HepG2 (cell line): ENCODE data around the gene NAV2. TPM values are rescaled to one million over a fixed set of nuclear protein-coding genes. Genes with fewer than 3 reads are reported as not detected.

Source experiments
- GPBP1L1 ChIP-seq: sonication (generic); formaldehyde crosslinking; IDR thresholded peaks from 2 replicates; pipeline ENCODE4 v1.5.0; 2020; ENCODE audit warnings: mild to moderate bottlenecking, missing genetic modification reagents
- NCOA1 ChIP-seq: sonication (generic); formaldehyde crosslinking; IDR thresholded peaks from 2 replicates; pipeline ENCODE4 v1.9.0; 2021; ENCODE audit warnings: missing genetic modification reagents
- NFAT5 ChIP-seq: sonication (generic); formaldehyde crosslinking; IDR thresholded peaks from 2 replicates; pipeline ENCODE4 v1.4.0; 2020; ENCODE audit warnings: missing genetic modification reagents
- NR1H2 ChIP-seq: sonication (generic); formaldehyde crosslinking; IDR thresholded peaks from 2 replicates; pipeline ENCODE4 v1.8.1; 2022; ENCODE audit warnings: low read depth, missing genetic modification reagents, borderline replicate concordance
- PRPF4 ChIP-seq: fragments of 200-400 bp; formaldehyde crosslinking; IDR thresholded peaks from 2 replicates; pipeline ENCODE4 v1.6.1; 2016; ENCODE audit warnings: low read length, low read depth; ENCODE audit not compliant: poor library complexity, severe bottlenecking
- RBFOX2 ChIP-seq: fragments of 200-400 bp; formaldehyde crosslinking; IDR thresholded peaks from 2 replicates; pipeline ENCODE4 v1.6.1; 2017; ENCODE audit warnings: low read depth, mild to moderate bottlenecking, low read length
- SETDB1 ChIP-seq: sonication (generic); formaldehyde crosslinking; IDR thresholded peaks from 2 replicates; pipeline ENCODE4 v1.5.1; 2020; ENCODE audit warnings: missing genetic modification reagents, mild to moderate bottlenecking, borderline replicate concordance
- ZBTB40 ChIP-seq, 2 experiments: fragments of 450-650 bp in 1 of 2; sonication (generic) in 1 of 2; formaldehyde crosslinking in 1 of 2; IDR thresholded peaks; 2 replicates each; pipeline versions ENCODE4 v1.6.1 to v1.8.0; 2016 to 2022; ENCODE audit warnings: antibody characterized with exemption in 1 of 2, mild to moderate bottlenecking in 1 of 2, missing genetic modification reagents in 1 of 2
- ZNF256 ChIP-seq: sonication (generic); formaldehyde crosslinking; conservative IDR thresholded peaks from 2 replicates; pipeline ENCODE4 v1.4.0; 2020; ENCODE audit warnings: missing genetic modification reagents
- ZNF552 ChIP-seq: sonication (generic); formaldehyde crosslinking; IDR thresholded peaks from 2 replicates; pipeline ENCODE4 v1.9.0; 2022; ENCODE audit warnings: missing genetic modification reagents, mild to moderate bottlenecking, borderline replicate concordance
- ZNF614 ChIP-seq: IDR thresholded peaks from 2 replicates; pipeline ENCODE4 v1.6.1; 2018; ENCODE audit warnings: missing biosample characterization, missing genetic modification reagents, inconsistent platforms, borderline replicate concordance
- ZNF737 ChIP-seq: sonication (generic); formaldehyde crosslinking; IDR thresholded peaks from 2 replicates; pipeline ENCODE4 v1.5.0; 2020; ENCODE audit warnings: missing genetic modification reagents, mild to moderate bottlenecking, borderline replicate concordance
- polyA plus RNA-seq, 8 experiments: library from polyadenylated mRNA; depleted of rRNA in 3 of 8; stranded (reverse) in 7 of 8; unstranded in 1 of 8; fragments of >200 nt; fragmentation: Illumina TruSeq in 4 of 8; extraction: Trizol in 4 of 8; gene quantifications; 2 replicates each; pipeline versions ENCODE4 v1.2.1 to v1.2.3, GENCODE V29; 2011 to 2016; ENCODE audit warnings: low read depth in 4 of 8, missing spikeins in 1 of 8, mixed read lengths in 1 of 8; ENCODE audit not compliant: insufficient read depth in 1 of 8
- total RNA-seq, 5 experiments: library from RNA; depleted of rRNA; stranded (reverse); fragments of >200 nt; fragmentation: Illumina TruSeq; extraction: Trizol; gene quantifications; 2 replicates each; pipeline ENCODE4 v1.2.3, GENCODE V29; 2016; ENCODE audit warnings: low read depth in 1 of 5

NAV2 gene
- total and polyA plus RNA-seq, 2 of the 13 experiments (the other 11 are each of a cell fraction or from before 2014, with no cell fraction given), result 9.3 to 34.6 TPM

DNA sequence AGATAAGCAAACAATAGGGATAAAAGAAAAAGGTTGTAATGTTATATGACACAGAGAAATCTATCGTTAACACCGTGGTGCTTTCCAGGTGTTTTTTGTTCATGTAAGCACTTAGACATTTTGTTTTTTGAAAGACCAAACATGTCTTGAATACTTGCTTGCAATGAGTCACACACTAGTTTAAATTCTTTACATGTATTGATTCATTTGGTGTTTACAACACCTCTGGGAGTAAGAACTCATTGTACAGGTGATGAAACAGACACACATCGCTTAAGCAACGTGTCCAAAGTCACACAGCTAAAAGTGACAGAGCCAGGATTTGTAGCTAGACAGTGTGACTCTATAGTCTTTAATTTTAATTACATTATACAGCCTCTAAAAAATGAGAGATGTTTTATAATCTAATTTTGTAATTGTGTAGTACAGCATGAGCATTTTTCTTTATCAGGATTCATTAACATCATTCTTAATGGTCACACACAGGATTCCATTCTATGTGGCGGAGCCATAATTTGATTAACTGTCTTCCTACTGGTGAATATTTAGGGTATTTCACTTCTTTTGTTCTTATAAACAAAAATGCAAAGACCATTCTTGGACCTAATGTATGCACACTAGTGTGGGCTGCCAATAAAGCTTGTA is 298.8 kb downstream of the NAV2 start (continued):
- TF ChIP-seq ZBTB40 (IDR thresholded peaks at IDR 0.05) (no peak), ZBTB40 (CRISPR knock-in tag; IDR thresholded peaks at IDR 0.05) (no peak), ZNF256 (no peak), NCOA1 (CRISPR knock-in tag) (no peak), ZNF614 (CRISPR knock-in tag) (0 out of 2 replicates have a peak, but pooled peaks have one; percentile 39), GPBP1L1 (CRISPR knock-in tag) (no peak), NR1H2 (no peak), PRPF4 (no peak), NFAT5 (no peak), SETDB1 (CRISPR knock-in tag) (no peak), ZNF552 (CRISPR knock-in tag) (no peak), RBFOX2 (no peak), ZNF737 (CRISPR knock-in tag) (no peak)
